ENCODE data around the gene ADGRA3. TPM values are rescaled to one million over a fixed set of nuclear protein-coding genes. Genes with fewer than 3 reads are reported as not detected.

Gene ADGRA3
- total and polyA plus RNA-seq, 3 donors from 2014 or later = 22.9 to 41.7 (median 36.8) TPM

GRCh38 chr4:22440999-22441398, 74.9 kb downstream of the ADGRA3 start:
- intact Hi-C loops (cut with DNase I; ENCODE audit: low total_unique reads) = no loop called here
- no peak overlapping the region for H3K4me3 ChIP-seq

DNA sequence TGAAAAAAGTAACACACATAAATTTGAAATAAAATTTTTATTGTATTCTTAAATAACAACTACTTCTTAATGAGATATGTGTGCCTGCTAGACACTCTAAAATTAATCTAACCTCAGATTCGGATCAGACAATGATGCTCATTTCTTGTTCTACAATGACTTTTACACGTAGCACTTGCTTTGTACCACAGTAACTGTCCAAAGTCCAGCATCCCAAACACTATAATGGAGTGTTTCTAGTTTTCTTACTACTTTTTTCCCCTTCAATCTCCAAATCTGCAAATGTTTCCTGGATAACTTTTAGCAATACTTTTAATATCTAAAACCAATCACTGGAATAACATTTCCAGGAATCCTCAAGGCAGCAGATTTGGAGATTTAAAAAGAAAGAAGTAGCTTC, 75.9 kb downstream of the ADGRA3 start:
- Histone ChIP-seq H3K27me3 (no peaks in the 10 kb centered on the region), H3K4me3 (no peak overlapping the region), H3K4me1 (no peaks in the 10 kb centered on the region), H3K36me3 (ENCODE audit: low read depth, missing control alignments) (no peaks in the 10 kb centered on the region), H3K9me3 (no peaks in the 10 kb centered on the region), H3K27ac (no peak overlapping the region)
- intact Hi-C loops (cut with DNase I; ENCODE audit: low total_unique reads) = no loop called here
- no peak for DNase-seq
- no peak for TF ChIP-seq POLR2A (IDR thresholded peaks at IDR 0.05)
- TF ChIP-seq CTCF (IDR thresholded peaks at IDR 0.05) = no peak
- 88 to 94% methylated on average over 2 of the region's 2 CpGs for WGBS, 2 donors

More at GRCh38 chr4:22440999-22441398, 74.9 kb downstream of the ADGRA3 start:
- Histone ChIP-seq H3K36me3 (ENCODE audit: low read depth, missing control alignments) (no peaks in the 10 kb centered on the region), H3K27ac (no peak overlapping the region), H3K9me3 (no peaks in the 10 kb centered on the region), H3K4me1 (no peaks in the 10 kb centered on the region), H3K27me3 (no peaks in the 10 kb centered on the region)
- no peak for TF ChIP-seq CTCF (IDR thresholded peaks at IDR 0.05)
- no peak for TF ChIP-seq POLR2A (IDR thresholded peaks at IDR 0.05)
- DNase-seq = no peak

- Histone ChIP-seq H3K27me3 (no peaks in the 10 kb centered on the region), H3K9me3 (no peaks in the 10 kb centered on the region), H3K4me3 (no peak overlapping the region), H3K36me3 (ENCODE audit: low read depth, missing control alignments) (no peaks in the 10 kb centered on the region), H3K27ac (no peak overlapping the region), H3K4me1 (no peaks in the 10 kb centered on the region)
- no peak for TF ChIP-seq CTCF (IDR thresholded peaks at IDR 0.05)
- intact Hi-C loops (cut with DNase I; ENCODE audit: low total_unique reads) = no loop called here
- WGBS, 2 donors = 80 to 81% methylated on average over 2 of the region's 2 CpGs
- no peak for DNase-seq
Measured at GRCh38 chr4:22435652-22436051, 80.2 kb downstream of the ADGRA3 start.

DNA sequence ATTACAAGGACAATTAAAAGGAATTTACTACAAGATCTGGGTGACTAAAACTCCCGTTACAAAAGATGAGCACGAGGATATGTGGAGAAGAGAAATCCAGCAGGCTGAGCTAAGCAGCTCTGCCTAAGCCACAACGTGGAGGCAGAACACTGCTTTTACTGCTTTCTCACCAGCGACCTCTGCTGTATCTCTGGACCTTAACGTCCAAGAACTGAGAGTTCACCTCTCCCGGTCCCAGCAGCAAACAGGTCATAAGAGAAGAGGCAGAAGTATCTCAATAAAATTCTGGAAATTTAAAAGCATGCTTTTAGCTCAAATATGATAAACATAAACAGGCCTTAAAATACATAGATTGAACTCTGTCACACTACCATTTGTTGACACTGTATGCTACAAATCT, 81.0 kb downstream of the ADGRA3 start:
- 38 to 42% methylated on average over 6 of the region's 6 CpGs for WGBS, 2 donors

More for the DNA sequence above, 81.0 kb downstream of the ADGRA3 start:
- TF ChIP-seq POLR2A (IDR thresholded peaks at IDR 0.05) = no peak
- peak in 1 of 3 experiments; percentile 16 for TF ChIP-seq CTCF (IDR thresholded peaks at IDR 0.05)
- peak; percentile 54 for DNase-seq
- Histone ChIP-seq H3K27ac (no peak overlapping the region), H3K27me3 (no peaks in the 10 kb centered on the region), H3K9me3 (no peaks in the 10 kb centered on the region), H3K36me3 (ENCODE audit: low read depth, missing control alignments) (no peaks in the 10 kb centered on the region), H3K4me3 (no peak overlapping the region), H3K4me1 (no peaks in the 10 kb centered on the region)
- intact Hi-C loops (cut with DNase I; ENCODE audit: low total_unique reads) = no loop called here
